ENCODE results near the gene TCF20. TPM values are rescaled to one million over a fixed set of nuclear protein-coding genes. Genes with fewer than 3 reads are reported as not detected.

The TCF20 gene
- total RNA-seq, 1 experiment from 2014 or later, result 36.5 TPM

DNA sequence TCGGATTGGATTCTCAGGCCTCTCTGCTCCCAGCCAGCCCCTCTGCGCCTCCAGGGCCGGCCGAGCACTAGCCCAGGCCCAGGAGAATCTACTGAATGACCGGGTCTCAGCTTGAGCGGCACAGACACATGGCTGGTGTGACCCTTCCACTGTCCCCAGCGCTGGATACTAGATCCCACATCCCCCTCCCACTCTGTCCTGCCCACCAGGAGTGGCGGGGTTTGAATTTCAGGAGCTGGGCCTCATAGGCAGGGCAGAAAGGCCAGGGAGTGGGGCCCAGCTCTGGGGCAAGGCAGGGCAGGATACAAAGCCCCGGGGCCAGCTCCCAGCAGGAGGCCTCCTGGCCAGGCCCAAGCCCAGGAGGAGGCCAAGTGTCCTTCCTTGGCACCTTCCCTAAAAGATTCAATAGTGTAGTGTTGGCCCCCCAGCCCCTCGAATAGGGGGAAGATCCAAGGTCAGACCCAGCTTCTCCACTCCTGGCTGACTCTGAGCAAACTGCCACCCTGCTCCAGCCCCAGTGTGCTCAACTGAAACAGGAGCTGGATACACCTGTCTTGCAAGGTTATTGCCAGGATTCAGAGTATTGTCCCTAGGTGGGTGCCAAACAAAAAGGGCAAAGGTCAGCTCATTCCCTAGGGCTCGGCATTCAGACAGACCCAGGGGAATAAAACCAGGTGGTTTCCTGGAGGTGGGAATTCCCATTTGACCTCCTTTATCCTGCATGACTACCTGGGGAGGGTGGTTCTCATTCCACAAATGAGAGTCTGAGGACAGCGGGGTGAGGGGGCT is 22.5 kb upstream of the TCF20 start:
- DNase-seq, result no peak
- no peaks in the 10 kb centered on the region for H3K4me1 ChIP-seq
- H3K4me3 ChIP-seq, result no peak overlapping the region
- H3K27ac ChIP-seq, result no peak overlapping the region
- H3K9me3 ChIP-seq (replicated peaks), result no peaks in the 10 kb centered on the region
- no peaks in the 10 kb centered on the region for H3K36me3 ChIP-seq
- no peaks in the 10 kb centered on the region for H3K27me3 ChIP-seq

DNA sequence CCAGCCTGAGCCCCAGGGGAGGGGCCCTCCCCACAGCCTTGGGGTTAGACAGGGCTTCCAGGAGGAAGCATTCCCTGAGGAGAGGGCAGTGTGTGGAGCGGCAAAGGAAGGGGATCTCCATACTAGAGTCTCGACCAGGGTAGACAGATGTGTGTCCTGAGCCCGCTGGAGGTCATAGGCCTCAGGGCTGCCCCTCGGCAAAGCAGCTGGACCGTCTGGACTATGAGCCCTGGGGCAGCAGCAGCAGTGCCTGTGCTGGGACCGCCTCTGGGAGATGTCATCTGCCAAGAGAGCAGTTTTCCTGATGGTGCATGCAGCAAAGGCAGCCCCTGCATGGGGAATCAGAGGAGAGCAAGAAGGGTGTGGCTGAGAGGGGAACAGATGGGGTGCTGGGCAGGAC is 20.8 kb upstream of the TCF20 start:
- H3K27ac ChIP-seq, result no peak overlapping the region
- no peaks in the 10 kb centered on the region for H3K4me1 ChIP-seq
- no peak overlapping the region for H3K4me3 ChIP-seq
- no peaks in the 10 kb centered on the region for H3K9me3 ChIP-seq (replicated peaks)
- H3K36me3 ChIP-seq, result no peaks in the 10 kb centered on the region
- no peak for DNase-seq
- no peaks in the 10 kb centered on the region for H3K27me3 ChIP-seq

DNA sequence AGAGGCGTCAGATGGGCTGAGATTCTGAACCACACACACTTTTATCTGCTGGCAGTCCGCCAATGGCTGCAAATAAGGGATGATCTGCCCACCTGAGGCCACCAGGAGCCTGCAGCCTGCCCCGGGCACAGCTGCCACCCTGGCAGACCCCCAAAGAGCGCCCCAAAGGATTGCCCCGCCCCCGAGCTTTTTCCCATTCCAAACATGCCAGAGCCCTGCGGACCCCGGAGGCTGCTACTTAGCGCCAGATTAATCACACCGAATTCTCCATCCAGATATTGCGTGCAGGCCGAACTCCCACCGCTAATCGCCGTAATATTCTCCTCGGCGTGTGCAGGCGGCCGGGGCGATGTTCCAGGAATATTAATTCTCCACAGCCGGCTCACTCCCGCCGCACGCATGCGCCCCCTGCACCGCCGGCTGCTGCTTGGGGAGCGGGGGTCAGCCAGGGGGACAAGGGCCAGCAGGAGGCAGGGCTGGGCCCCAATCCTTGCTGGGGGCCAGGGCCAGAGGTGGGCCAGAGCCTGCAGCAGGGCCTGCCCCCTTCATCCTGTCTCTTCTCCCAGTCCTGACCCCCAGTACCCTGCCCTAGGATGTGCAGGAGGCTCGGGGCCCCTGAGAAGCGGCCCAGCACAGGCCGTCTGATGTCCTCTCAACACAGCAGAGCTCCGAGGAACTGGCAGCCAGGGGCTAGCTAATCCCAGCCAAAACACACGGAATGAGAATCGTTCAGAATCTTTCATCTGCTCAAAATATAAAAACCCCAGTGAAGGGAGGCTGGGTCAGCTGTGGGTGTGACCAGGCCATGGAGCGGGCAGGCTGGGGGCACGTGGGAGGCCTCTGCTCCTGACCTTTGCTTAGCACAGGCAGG is 19.5 kb upstream of the TCF20 start:
- no peaks in the 10 kb centered on the region for H3K4me1 ChIP-seq
- H3K36me3 ChIP-seq, result no peaks in the 10 kb centered on the region
- DNase-seq, result peak in 1 of 2 experiments; percentile 20
- H3K27ac ChIP-seq, result no peak overlapping the region
- H3K9me3 ChIP-seq (replicated peaks), result no peaks in the 10 kb centered on the region
- H3K4me3 ChIP-seq, result no peak overlapping the region
- no peaks in the 10 kb centered on the region for H3K27me3 ChIP-seq

DNA sequence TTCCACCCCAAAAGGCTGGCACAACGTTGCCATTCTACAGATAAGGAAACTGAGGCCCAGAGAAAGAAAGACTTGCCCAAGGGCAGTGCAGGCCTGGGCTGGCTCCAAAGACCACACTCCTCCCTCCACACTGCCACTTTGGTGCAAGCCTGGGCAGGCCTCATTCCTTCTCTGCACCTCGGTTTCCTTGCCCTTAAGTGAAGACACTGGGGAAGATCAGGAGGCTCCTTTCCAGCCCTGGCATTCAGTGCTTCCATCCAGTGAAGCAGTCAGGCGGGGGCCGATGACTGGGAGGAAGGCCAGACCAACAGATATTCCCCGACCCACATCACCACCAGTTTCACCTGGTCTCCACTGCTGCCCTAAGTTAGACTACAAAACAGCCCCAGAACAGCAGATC is 18.3 kb upstream of the TCF20 start:
- H3K4me1 ChIP-seq, result no peaks in the 10 kb centered on the region
- H3K27me3 ChIP-seq, result no peaks in the 10 kb centered on the region
- H3K27ac ChIP-seq, result no peak overlapping the region
- no peak overlapping the region for H3K4me3 ChIP-seq
- no peaks in the 10 kb centered on the region for H3K36me3 ChIP-seq
- DNase-seq, result no peak
- no peaks in the 10 kb centered on the region for H3K9me3 ChIP-seq (replicated peaks)

DNA sequence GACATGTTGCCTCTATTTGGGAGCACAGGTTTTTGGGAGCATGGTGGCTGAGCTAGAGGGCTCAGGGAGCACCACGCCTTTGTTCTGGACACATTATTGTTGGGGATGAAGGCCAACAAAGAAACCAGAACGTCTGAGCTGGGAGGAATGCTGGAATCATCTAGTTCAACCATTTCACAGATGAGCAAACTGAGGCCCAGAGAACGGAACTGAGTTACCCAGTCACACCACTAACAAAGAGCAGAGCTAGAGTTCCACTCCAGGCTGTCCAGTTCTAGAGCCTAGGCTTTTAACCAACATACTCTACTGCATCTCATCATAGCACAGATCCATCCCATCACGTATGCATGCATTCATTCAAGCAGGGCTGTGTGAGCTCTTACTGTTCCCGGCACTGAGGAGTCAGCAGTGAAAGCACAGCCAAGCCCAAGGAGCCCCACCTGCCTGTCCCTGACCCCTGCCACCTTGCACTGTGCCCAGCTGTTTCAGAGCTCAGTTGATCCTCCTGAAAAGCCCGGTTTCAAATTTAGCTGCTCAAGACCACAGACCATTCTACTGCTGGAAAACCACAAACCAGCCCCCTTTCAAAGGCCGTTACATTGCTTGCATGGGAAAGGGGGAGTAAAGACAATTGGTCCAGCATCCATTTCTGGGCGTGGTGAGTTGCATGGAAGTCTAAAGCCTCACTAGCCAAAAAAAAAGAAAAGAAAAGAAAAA is 16.9 kb upstream of the TCF20 start:
- H3K27me3 ChIP-seq, result no peaks in the 10 kb centered on the region
- no peaks in the 10 kb centered on the region for H3K36me3 ChIP-seq
- DNase-seq, result peak; percentile 29 to 65
- no peak overlapping the region for H3K4me3 ChIP-seq
- no peaks in the 10 kb centered on the region for H3K9me3 ChIP-seq (replicated peaks)
- H3K4me1 ChIP-seq, result no peaks in the 10 kb centered on the region
- H3K27ac ChIP-seq, result no peak overlapping the region

DNA sequence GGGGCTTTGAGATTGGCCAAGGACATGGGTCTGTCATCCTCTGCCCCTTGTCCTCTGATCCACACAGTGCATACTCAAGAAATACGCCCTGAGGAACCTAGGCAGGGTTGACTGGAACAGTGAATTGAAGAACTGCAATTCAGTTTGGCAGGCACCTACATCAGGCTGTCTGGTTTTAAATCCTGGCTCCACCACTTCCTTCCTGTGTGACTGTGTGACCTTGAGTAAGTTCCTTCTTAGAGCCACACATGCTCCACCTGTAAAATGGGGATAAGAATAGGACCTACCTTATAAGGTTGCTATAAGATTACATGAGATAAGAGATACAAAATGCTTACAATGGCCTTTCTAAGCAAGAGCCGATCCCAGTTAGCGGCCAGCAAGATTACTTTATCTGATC is 15.8 kb upstream of the TCF20 start:
- no peaks in the 10 kb centered on the region for H3K4me1 ChIP-seq
- no peak for DNase-seq
- no peaks in the 10 kb centered on the region for H3K9me3 ChIP-seq (replicated peaks)
- no peaks in the 10 kb centered on the region for H3K36me3 ChIP-seq
- no peaks in the 10 kb centered on the region for H3K27me3 ChIP-seq
- no peak overlapping the region for H3K4me3 ChIP-seq
- no peak overlapping the region for H3K27ac ChIP-seq

DNA sequence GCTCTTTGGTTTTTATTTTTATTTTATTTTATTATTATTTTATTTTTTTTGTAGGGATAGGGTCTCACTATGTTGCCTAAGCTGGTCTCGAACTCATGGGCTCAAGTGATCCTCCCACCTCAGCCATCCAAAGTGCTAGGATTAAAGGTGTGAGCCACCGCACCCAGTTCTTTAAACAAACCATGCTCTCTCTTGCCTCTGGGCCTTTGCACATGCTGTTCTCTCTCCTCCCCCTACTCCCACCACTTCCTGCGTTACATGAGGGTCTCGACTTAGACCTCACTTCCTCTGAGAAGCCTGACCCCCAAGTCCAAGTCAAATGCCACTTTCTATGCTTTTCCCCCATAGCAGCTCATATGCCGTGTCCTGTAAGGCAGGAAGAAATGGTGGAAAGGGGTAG is 15.2 kb upstream of the TCF20 start:
- Histone ChIP-seq H3K4me3 (no peak overlapping the region), H3K9me3 (replicated peaks) (no peaks in the 10 kb centered on the region), H3K36me3 (no peaks in the 10 kb centered on the region), H3K27ac (no peak overlapping the region), H3K4me1 (no peaks in the 10 kb centered on the region), H3K27me3 (no peaks in the 10 kb centered on the region)
- no peak for DNase-seq

DNA sequence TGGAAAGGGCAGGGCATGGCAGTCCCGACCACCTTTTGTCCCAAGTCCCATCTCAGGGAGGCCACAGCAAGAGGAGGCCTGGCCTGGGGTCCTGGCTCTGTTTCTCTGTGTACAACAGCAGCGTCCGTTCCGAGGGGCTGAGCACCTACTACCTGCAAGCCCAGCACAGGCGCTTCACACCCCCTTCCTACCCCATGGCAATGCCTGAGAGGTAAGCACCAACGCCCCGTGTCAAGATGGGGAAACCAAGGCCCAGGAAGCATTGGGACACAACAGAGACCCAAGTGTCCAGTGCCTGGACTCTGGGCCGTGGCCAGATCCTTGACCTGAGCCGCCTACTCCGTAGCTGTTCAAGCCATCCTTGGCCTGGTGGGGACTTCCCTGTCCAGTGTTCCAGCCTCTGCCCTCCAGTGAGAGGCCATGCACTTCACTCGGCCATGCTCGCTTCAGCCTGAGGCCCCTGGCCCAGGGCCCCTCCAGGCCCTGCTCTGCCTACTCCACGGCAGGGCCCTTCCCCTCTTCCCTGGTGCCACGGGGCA is 14.3 kb upstream of the TCF20 start:
- Histone ChIP-seq H3K4me1 (no peaks in the 10 kb centered on the region), H3K9me3 (replicated peaks) (no peaks in the 10 kb centered on the region), H3K36me3 (no peaks in the 10 kb centered on the region), H3K27ac (no peak overlapping the region), H3K27me3 (no peaks in the 10 kb centered on the region), H3K4me3 (no peak overlapping the region)
- no peak for DNase-seq

DNA sequence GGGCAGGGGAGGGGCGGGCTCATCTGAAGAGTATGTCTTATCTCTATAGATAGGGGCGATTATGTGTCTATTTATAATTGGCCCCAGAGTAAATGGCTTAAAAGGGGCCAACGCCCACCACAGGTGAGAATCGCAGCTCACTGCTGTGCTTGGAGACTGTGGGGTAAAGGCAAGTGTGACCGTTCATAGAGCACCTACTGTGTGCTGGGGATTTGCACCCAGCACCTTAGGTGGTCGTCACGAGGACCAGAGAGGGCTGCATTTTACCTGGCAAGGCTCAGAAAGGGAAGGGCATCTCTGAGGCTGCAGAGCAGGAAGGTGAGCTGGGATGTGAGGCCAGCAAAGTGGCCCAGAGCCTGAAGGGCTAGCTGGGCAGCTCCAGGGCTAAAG is 13.7 kb upstream of the TCF20 start:
- DNase-seq, result no peak
- H3K4me1 ChIP-seq, result no peaks in the 10 kb centered on the region

DNA sequence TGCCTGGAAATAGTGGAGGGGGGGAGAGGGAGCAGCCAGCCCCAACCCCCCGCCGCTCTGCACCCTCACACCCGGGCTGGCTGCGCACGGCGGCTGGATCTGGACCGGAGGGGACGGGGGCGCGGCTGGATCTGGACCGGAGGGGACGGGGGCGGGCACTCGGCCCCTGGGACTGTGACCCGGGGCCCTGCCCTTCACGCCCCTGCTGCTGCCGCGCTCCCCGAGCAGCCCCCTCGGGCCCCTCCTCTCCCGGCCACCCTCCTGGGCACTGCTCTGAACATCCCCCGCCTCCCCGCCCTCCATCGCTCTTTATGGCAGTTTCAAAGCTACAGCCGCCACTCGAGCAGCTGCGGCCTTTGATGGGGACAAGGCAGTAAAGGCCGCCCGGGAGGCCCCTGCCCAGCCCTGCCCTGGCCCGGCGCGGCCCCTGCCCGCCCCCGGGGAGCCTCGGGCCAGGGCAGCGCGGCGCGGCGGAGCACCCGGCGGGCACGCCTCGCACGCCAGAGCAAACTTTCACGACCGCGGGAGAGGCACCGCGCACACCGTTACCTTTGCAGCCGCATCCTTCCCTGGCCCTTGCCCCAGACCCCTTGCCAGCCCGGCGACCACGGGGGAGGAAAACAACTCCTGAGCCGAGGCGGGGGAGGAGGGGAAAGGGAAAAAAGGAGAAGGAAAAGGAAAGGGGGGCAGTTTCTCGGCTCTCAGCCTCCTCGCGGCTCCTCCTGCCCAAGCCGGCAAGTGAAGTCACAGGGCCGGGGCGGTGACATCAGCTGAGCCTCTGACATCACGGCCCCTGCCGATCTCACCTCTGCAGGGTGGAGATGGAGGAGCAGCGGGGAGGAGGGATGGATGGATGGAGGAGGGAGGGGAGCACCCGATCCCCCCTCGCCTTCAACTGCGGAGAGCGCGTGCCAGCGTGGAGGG is 13.1 kb upstream of the TCF20 start:
- Histone ChIP-seq H3K4me1 (no peaks in the 10 kb centered on the region), H3K9me3 (replicated peaks) (no peaks in the 10 kb centered on the region), H3K27ac (no peak overlapping the region), H3K4me3 (peak overlapping the region; percentile 20), H3K27me3 (no peaks in the 10 kb centered on the region), H3K36me3 (no peaks in the 10 kb centered on the region)
- peak; percentile 42 to 45 for DNase-seq

More for the DNA sequence above, 13.7 kb upstream of the TCF20 start:
- Histone ChIP-seq H3K9me3 (replicated peaks) (no peaks in the 10 kb centered on the region), H3K27ac (no peak overlapping the region), H3K27me3 (no peaks in the 10 kb centered on the region), H3K36me3 (no peaks in the 10 kb centered on the region), H3K4me3 (no peak overlapping the region)

DNA sequence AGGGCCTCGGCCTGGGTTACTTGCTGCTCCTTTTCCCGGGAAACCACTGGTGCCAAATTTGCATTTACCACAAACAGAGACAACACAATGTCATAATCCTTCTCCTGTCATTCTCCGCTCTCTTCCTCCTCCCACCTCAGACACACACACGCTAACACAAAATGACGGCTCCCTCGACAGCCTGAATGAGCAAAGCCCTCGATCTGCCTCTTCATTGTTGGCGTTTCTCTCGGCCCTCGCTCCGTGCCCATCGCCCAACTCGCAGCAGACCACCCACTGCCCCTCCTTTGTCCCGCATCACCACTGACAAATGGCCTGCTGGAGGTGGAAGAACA is 12.5 kb upstream of the TCF20 start:
- Histone ChIP-seq H3K27me3 (no peaks in the 10 kb centered on the region), H3K9me3 (replicated peaks) (no peaks in the 10 kb centered on the region), H3K36me3 (no peaks in the 10 kb centered on the region), H3K4me1 (no peaks in the 10 kb centered on the region), H3K4me3 (peak overlapping the region; percentile 20), H3K27ac (no peak overlapping the region)
- no peak for DNase-seq

DNA sequence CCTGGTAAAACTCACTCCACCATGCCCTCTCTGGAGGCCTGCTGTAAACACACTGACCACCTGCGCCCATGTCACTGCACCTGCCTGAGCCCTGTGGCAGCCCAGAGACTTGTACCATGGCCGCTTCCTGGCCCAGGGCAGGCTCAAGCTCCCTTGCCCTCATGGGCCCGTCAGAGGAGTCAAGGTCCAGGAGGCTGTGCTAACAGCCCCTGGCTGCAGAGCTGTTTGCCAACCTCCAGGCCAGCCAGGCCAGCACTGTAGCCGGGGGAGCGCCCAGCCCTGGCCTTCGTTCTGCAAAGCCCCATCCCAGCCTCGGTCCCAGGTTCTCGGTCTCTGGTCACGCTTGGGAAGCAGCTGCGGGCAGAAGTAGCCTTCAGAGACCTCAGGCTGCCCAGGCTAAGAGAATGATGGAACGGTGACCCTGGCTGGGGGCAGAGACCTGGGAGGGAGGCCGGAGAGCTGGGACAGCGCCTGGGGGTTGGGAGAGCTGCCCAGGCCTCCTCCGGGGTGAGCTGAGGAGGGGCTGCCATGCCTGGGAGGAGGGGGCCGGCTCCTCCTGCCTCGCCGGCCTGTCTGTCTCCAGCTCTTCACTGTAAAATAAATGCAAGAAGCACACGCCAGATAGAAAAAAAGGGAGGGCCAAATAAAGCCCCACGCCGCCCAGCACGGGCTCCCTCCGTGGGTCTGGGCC is 11.9 kb upstream of the TCF20 start:
- H3K4me1 ChIP-seq, result no peaks in the 10 kb centered on the region
- H3K27me3 ChIP-seq, result no peaks in the 10 kb centered on the region
- no peaks in the 10 kb centered on the region for H3K36me3 ChIP-seq
- no peaks in the 10 kb centered on the region for H3K9me3 ChIP-seq (replicated peaks)
- H3K27ac ChIP-seq, result no peak overlapping the region
- no peak overlapping the region for H3K4me3 ChIP-seq
- no peak for DNase-seq

DNA sequence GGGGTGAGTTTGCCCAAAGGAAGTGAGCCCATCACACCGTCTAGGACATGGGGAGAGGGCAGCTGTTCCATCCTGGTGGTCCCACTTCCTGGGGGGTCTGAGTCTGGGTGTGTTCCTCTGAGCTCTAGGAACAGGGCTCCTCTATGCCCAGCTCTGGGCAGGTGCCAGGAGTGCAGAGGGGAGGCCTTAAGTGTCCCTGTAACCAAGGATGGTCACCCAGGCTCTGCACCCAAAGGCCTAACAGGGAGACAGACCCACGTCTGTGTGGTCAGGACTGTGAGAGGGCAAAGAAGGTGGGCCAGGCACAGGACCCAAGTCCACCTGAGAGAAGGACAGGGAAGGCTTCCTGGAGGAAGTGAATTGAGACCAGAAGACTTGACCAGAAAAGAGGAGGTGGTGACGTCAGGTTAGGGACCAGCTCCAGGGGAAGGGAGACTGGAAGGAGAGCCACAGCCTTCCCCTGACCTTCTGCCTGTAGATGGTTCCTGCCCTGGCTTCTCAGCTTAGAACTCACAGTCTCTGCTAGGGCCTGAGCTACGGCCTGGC is 11.3 kb upstream of the TCF20 start:
- H3K36me3 ChIP-seq, result no peaks in the 10 kb centered on the region
- H3K27me3 ChIP-seq, result no peaks in the 10 kb centered on the region
- H3K4me1 ChIP-seq, result no peaks in the 10 kb centered on the region
- peak in 1 of 2 experiments; percentile 24 for DNase-seq
- no peak overlapping the region for H3K4me3 ChIP-seq
- no peak overlapping the region for H3K27ac ChIP-seq
- H3K9me3 ChIP-seq (replicated peaks), result no peaks in the 10 kb centered on the region

All from SJCRH30 (cell line).